Ammon's horn (tissue), 1 donor: Measurements from ENCODE around the gene SARS1.

Source experiments
- DNase-seq: peaks from one replicate; pipeline ENCODE4 v3.0.0-alpha.2; 2016; ENCODE audit warnings: low spot score

SARS1 gene

DNA sequence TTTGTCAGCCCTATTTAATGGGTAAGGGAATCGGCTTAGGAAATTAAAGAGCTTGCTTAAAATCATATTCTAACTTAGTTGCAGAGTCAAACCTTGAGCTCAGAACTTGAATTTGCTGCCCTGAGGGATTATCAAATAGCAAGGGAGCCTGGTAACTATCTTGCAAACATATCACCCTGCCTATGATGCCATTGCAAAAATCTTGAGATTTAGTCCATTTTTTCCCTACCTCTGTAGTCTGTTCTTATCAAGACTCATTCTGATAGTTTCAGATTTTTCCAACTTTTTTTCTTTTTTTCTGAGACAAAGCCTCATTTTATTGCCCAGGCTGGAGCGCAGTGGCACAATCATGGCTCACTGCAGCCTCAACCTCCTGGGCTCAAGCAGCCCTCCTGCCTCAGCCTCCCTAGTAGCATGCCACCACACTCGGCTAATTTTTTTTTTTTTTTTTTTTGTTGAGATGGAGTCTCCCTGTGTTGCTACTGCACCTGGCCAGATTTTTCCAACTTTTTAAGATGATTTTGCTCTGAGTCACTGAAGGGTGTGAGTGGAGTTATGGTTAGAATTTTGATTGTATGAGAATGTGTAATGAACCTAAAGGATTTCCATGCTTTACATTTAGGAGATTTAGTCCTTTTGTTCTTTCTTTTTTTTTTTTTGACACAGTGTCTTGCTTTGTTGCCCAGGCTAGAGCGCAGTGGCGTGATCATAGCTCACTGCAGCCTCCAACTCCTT is 12.2 kb downstream of the SARS1 start:
- no peak for DNase-seq

GRCh38 chr1:109228167-109228566 is 14.4 kb downstream of the SARS1 start:
- DNase-seq, result no peak

GRCh38 chr1:109229531-109230127 is 15.9 kb downstream of the SARS1 start:
- peak; percentile 75 for DNase-seq

DNA sequence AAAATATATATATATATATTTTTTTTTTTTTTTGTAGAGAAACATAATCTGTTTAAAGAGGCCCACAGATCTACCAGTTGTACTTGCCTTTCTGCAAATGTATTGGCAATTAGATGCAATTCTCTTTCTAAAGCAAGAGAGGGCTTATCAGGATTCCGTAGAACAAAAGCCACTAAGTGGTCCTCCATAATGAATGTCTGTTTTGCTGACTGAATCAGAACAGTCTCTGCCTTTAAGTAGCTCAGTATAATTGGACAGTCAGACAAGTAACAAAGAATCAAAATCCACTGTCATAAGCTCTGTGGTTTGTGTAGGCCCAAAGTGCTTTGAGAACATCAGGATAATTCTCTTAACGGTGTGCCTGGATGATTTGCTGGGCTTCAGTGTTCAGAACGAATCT is 17.3 kb downstream of the SARS1 start:
- DNase-seq, result no peak

DNA sequence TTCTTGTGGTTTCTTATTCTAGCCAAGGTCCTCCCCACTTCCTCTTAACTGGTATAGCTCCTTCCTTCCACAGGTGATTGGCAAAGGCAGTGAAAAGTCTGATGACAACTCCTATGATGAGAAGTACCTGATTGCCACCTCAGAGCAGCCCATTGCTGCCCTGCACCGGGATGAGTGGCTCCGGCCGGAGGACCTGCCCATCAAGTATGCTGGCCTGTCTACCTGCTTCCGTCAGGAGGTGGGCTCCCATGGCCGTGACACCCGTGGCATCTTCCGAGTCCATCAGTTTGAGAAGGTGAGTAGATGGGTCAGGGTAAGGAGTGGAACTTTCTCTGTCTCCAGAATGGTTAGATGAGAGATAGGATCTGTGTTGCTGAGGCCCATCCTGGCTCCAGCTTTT is 21.4 kb downstream of the SARS1 start:
- no peak for DNase-seq

DNA sequence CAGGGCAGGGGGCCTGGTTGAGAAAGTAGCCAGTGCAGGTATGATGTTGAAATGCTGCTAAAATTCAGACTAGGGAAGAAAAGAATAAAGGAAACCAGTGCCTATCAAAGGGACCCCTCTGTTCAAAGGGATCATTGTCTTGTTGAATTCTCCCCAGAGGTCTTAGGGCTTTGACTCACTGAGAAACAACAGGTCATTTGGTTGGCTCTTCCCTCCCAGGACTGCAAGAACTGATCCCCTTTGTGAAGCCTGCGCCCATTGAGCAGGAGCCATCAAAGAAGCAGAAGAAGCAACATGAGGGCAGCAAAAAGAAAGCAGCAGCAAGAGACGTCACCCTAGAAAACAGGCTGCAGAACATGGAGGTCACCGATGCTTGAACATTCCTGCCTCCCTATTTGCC is 23.8 kb downstream of the SARS1 start:
- no peak for DNase-seq

DNA sequence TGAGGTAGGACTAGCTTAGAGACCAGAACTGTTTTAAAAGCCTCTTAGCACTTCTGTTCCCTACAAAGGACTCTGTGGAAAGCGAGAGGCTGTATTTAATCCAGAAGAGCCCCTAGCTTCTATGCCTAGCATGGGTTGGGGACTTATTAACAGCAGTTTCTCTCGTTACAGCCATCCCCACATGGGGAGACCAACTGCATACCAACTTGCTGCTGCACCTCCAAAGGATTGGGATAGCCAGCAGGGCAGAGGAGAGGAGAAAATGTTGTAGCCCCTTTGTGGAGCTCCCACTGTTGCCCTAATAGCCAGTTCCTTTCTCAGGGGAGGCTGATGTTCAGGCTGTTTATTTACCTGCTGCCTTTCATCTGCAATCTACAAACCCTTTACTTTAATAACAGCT is 24.7 kb downstream of the SARS1 start:
- DNase-seq, result no peak

GRCh38 chr1:109239047-109239408 is 25.3 kb downstream of the SARS1 start:
- DNase-seq, result no peak

GRCh38 chr1:109239409-109240068 is 25.8 kb downstream of the SARS1 start:
- DNase-seq, result no peak

DNA sequence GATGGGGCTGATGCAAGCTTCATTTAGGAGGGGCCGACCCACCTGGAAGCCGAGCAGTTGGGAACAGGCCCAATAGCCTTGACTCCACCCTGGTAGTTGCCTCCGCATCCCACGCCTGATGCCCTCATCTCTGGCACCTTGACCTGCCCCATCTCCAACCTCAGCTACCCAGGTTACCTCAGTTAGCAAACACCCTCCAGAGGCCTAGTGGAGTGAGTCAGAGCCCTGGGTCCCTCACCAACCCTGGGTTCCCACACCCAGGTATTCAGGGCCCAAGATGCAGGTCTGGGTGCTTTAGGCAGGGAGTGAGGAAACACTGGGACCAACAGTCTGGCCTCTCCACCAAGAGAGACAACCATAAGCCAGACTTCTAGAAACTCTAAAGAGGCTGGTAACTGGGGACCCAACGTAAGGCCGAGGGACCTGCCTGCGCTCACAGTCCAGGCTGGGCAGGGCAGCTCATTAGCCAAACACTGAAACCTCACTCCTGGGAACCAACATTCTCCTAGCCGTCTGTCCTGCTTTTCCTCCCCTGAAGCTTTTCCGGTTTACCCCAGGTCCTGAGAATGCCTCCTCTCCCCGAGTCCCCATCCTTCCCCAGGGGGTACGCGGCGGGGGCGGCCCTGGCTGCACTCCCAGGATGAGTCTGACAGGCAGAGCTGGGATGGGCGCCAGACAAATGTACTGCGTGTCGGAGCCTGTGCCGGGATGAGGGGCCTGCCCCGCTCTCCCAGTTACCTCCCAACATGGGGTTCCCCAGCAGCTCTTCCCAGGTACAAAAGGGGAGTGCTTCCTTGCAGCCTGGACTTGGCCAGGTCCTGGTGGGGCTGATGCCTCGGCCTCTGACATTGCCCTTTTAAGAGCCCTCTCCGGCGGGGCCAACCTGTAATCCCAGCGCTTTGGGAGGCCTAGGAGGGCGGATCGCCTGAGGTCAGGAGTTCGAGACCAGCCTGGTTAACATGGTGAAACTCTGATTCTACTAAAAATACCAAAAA is 26.7 kb downstream of the SARS1 start:
- peak; percentile 76 for DNase-seq

- DNase-seq, result no peak
Measured at GRCh38 chr1:109241344-109241743, 27.6 kb downstream of the SARS1 start.

DNA sequence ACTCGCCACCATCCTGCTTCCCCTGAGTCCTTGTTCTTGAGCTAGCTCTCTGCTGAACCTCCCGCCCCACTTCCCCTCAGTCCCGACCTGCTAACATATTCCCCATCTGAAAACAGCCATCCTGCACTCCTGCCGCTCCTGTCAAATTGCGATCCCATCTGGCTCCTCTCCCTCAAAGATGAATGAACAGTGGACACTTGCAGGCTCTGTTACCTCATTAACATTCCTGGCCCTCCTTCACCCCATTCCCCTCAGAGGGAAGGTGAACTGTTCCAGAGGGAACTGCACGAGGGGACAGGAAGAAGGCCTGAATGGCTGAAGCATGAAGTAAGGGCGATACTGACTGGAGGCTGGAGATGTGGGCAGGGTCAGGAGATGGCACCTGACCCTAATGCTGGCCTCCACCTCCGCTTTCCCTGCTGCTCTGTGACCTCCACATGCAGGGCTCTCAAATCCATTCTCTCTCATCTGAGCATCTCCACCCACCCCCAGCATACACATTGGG is 28.2 kb downstream of the SARS1 start:
- DNase-seq, result no peak

DNA sequence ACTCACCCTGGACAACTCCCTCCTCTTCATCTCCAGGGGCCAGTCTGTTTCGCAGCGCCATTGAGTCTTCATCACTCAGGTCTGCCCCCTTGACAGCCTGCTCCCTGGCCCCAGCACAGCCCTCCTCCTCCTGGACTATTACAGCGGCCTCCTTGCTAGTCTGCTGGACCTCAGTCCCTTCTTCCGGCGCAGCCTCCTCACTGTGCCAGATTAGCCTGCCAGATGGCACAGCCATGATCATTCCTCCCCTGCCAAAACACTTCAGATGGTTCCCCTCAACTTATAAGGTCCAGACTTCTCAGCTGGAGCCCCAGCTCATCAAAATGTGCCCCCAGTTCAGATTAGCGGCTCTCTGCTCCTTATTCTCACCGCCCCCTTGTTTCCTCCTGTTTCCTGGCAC is 28.7 kb downstream of the SARS1 start:
- DNase-seq, result no peak

DNA sequence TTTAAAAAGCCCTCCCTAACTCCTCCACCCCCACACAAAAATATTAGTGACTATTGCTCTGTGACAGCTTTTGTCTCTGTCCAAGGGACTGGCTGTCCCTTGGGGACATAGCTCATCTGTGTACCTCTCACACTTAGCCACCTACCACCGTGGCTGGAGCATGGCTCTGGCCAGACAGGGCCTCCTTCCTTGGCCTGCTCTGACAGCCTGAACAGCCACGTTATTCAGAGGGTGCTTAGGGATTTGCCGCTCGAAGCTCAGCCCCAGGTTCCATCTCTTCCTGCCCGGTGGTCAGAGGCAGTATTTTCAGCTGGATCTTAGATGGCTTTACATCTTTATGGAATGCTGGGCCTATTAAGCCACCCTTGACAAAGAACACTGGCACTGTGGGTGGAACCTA is 29.5 kb downstream of the SARS1 start:
- DNase-seq, result no peak

DNA sequence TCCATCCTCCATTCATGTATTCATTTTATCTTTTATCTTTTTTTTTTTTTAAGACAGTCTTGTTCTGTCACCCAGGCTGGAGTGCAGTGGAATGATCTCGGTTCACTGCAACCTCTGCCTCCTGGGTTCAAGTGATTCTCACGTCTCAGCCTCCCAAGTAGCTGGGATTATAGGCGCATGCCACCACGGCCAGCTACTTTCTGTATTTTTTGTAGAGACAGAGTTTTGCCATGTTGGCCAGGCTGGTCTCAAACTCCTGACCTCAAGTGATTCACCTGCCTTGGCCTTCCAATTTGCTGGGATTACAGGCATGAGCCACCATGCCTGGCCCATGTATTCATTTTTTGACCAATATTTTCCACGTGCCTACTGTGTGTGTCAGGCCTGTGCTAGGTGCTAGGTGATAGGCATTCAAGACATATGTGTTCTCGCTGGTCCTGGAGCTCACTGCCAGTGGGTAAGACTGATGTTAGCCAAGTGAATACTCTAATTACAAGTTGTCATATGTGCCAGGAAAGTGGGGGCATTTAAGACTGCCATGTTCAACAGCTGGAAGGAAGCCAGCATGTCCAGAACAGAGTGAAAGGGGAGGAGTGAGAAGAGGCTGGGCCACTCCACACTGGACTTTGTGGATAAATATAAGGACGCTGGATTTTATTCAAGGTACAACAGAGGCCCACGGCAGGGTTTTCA is 30.3 kb downstream of the SARS1 start:
- DNase-seq, result no peak

GRCh38 chr1:109246141-109246551 is 32.4 kb downstream of the SARS1 start:
- DNase-seq, result no peak

DNA sequence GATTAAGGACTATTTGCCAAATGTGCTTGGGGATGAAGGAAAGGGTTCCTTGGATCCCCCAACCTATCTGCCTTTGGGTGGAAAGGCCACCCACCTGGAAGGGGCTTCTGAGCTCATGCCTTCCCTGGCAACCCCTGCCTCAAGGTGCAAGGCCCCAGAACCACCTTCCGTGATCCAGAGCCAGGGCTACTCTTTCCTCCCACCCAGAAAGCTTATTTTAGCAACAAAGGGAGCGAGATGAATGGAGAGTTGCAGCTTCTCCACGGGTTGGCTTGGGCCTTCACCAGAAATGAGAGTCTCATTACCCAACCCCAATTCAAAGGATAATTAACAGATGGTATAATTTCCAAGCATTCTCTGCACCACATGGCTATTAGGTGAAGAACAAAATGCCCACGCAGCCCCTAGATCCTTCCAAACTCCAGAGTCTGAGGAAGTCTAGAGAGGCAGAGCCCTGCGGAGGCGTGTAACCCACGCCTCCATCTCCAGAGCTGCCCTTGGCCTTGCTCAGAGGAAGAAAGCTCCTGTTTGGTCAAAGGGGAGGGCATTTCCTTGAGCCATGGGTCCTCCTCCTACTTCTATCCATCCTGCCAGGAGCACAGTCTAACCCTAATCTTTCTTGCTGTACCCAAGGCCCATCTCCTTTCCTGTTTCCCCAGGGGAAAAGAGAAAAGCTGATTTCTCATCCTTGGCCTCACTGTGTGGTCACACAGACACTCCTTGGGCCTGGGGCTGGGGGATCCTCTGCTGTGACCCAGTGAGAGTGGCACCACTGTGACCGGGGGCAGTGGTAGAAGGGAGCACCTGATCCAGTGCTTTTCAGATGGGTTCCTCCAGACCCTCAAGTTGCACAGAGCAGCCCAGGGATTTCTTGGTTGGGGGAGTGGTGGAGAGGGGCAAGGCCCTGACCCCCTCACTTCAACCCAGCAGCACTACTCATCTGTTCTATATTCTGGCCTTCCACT is 34.0 kb downstream of the SARS1 start:
- DNase-seq, result peak; percentile 5

GRCh38 chr1:109248444-109248796 is 34.7 kb downstream of the SARS1 start:
- DNase-seq, result no peak

DNA sequence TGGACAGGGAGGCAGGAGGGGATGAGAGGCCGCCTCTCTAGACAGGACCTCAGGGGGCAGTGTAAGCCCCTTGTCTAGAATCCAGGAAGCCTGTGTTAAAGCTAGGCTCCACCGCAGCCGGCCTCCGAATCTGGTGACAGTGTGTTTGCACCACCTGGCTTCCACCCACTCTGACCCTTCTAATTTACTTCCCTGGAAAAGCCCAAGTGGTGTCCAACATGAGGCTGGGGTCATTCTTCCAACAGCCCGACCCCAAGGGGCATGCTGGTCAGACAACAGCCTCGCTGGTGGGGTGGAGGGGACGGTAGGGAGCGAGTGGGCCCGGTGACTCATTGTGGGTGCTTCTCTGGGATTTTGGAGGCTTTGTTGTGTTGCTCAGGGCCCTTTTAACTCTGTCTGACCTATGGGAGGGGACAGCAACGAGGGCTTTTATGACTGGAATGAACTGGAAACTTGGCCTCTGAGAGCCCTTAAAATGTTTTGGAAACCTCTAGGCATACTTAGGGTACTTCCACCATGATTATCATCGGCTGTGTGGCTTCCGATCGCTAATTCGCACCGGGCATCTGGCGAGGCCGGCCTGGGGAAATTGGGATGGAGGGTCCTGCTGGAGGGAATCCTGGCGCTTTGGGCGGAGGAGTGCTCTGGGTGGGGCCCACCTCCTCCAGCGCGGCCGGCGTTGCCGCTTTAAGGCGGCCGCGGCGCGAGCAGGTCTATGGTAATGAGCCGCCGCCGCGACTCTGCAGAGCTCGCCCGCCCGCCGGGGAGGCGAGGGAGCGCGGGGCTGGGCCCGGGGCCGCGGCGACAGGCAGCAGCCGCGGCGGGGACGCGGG is 35.3 kb downstream of the SARS1 start, which contains the start of gene CELSR2:
TSS of gene CELSR2 (plus strand) at position 743 of the 833 bp plus-strand sequence. CDS start 541 bp downstream, outside the sequence.
- DNase-seq, result peak; percentile 80
